HG03354 (cell line): Measurements from ENCODE around the gene CD109.
"Not testable (repeated sequence)": the region's sequence is repeated elsewhere in the genome, so short reads cannot be mapped to it uniquely, and the experiment has no call there.

Experiments
- ATAC-seq: cut with Tn5 transposase; IDR thresholded peaks from one replicate; pipeline ENCODE4 v1.9.1; 2021; ENCODE audit warnings: mild to moderate bottlenecking; ENCODE audit not compliant: unreplicated experiment, poor library complexity, severe bottlenecking

The CD109 gene

GRCh38 chr6:73823832-73824231 is 127.8 kb downstream of the CD109 start:
- no peak for ATAC-seq

GRCh38 chr6:73826571-73826970 is 130.6 kb downstream of the CD109 start:
- ATAC-seq: no peak

- no peak for ATAC-seq
Measured at GRCh38 chr6:73830119-73830518, 134.1 kb downstream of the CD109 start.

GRCh38 chr6:73832313-73832712 is 136.3 kb downstream of the CD109 start:
- no peak for ATAC-seq

GRCh38 chr6:73844696-73845095 is 148.7 kb downstream of the CD109 start:
- ATAC-seq: not testable (repeated sequence)

GRCh38 chr6:73851048-73851447 is 155.0 kb downstream of the CD109 start:
- not testable (repeated sequence) for ATAC-seq

- ATAC-seq: no peak
Measured at GRCh38 chr6:73854998-73855718, 159.2 kb downstream of the CD109 start.

- ATAC-seq: no peak
Measured at GRCh38 chr6:73857341-73857890, 161.4 kb downstream of the CD109 start.

- no peak for ATAC-seq
Measured at GRCh38 chr6:73858376-73858775, 162.4 kb downstream of the CD109 start.

- ATAC-seq: no peak
Measured at GRCh38 chr6:73860303-73860702, 164.3 kb downstream of the CD109 start.

GRCh38 chr6:73866305-73866704 is 170.3 kb downstream of the CD109 start:
- no peak for ATAC-seq

- no peak for ATAC-seq
Measured at GRCh38 chr6:73867411-73867810, 171.4 kb downstream of the CD109 start.

- no peak for ATAC-seq
Measured at GRCh38 chr6:73870907-73871306, 174.9 kb downstream of the CD109 start.

GRCh38 chr6:73873081-73873480 is 177.1 kb downstream of the CD109 start:
- ATAC-seq: no peak
